Natural killer cell treated with Interleukin-12 subunit alpha and Interleukin-12 subunit beta and Interleukin-15 and Interleukin-18, amount 100 ng/mL, for 72 hours (primary cell): ENCODE results near the gene ZNF256. TPM values are rescaled to one million over a fixed set of nuclear protein-coding genes. Genes with fewer than 3 reads are reported as not detected.

Experiments
- ATAC-seq, 2 donors: fragments of 150-1000 bp; cut with Tn5 transposase in 1 of 2; sonication (Bioruptor Pico), chemical (Tn5 transposase) in 1 of 2; 2 replicates each; pipeline ENCODE4 v1.10.0; 2021
- DNase-seq: peaks from one replicate; pipeline ENCODE4 v3.0.0; 2022; ENCODE audit warnings: low spot score
- H3K27ac Mint-ChIP-seq, 2 donors: 1 replicate in 1 of 2; 2 replicates in 1 of 2; pipeline ENCODE4 v1.8.0; 2022; ENCODE audit warnings: mixed read lengths in 2 of 2, mild to moderate bottlenecking in 1 of 2, moderate library complexity in 1 of 2
- H3K27me3 Mint-ChIP-seq, 2 donors: 1 replicate in 1 of 2; 2 replicates in 1 of 2; pipeline ENCODE4 v1.8.0; 2022; ENCODE audit warnings: mixed read lengths in 2 of 2
- H3K36me3 Mint-ChIP-seq: one replicate; pipeline ENCODE4 v1.8.0; 2022; ENCODE audit warnings: mixed read lengths
- H3K4me1 Mint-ChIP-seq, 2 donors: 1 replicate in 1 of 2; 2 replicates in 1 of 2; pipeline ENCODE4 v1.8.0; 2022; ENCODE audit warnings: low read depth in 2 of 2, mixed read lengths in 2 of 2, mild to moderate bottlenecking in 1 of 2
- H3K4me3 Mint-ChIP-seq: one replicate; pipeline ENCODE4 v1.8.0; 2022; ENCODE audit warnings: mixed read lengths
- H3K9me3 Mint-ChIP-seq: 2 replicates; pipeline ENCODE4 v1.8.0; 2022; ENCODE audit warnings: mixed read lengths
- total RNA-seq, 2 donors: library from RNA; stranded (reverse); gene quantifications; one replicate each; pipeline ENCODE4 v1.2.3, GENCODE V29; 2022

Gene ZNF256
- 1 to 10 TPM; 2.7 to 6.9 TPM for total RNA-seq

DNA sequence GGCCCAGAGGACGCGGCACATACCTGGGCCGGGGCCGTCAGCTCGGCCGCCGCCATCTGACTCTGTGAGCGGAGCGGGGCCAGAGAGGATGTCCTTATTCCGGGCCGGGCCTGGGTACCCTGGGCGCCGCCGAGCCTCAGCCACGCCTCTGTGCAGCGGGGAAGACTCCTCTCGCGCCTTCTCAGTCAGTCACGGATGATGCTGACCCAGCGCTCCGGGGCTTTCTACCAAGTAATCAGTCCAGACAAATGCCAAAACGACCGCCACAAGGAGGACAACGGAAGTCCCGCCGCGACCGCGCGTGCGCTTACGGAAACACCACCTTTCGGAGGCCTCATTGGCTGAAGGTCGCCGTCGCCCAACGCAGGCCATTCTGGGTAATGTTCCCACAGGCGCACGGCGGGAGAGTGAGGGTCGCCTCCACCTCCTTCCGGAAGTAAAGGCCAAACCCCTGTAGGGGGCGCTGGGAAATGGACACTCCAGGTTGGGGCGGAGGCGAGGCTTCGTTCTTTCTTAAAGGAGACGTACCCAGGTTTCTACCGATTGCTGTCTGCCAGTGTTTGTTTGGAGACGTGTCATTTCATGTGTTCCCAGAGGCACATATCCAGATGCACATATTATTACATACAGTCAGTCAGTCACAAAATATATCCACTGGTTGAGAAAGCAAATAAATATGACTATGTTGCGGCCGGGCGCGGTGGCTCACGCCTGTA lies at the start of gene ZNF256:
ZNF256 (minus strand) TSS at position 288 of the 716 bp plus-strand sequence; CDS start at position 56, 232 bp downstream.
- H3K27me3 Mint-ChIP-seq, result peaks cover 0 to 5% of the 10 kb centered on the region in 2 donors
- peaks cover 16% of the 10 kb centered on the region for H3K9me3 Mint-ChIP-seq
- peak within 1 kb of the TSS; percentile 54 to 87 for H3K27ac Mint-ChIP-seq
- DNase-seq (peak; percentile 95), ATAC-seq (peak; percentile 96 to 98)
- peak within 1 kb of the TSS; percentile 84 for H3K4me3 Mint-ChIP-seq
- H3K4me1 Mint-ChIP-seq, result peaks cover 14 to 24% of the 10 kb centered on the region in 2 donors
- peaks cover 41% of the 10 kb centered on the region for H3K36me3 Mint-ChIP-seq

GRCh38 chr19:57992841-57993240 lies 45.3 kb upstream of the ZNF256 start:
- H3K9me3 Mint-ChIP-seq, result peaks cover 17% of the 10 kb centered on the region
- no peak for DNase-seq
- H3K36me3 Mint-ChIP-seq, result peaks cover 39% of the 10 kb centered on the region
- no peak overlapping the region for H3K4me3 Mint-ChIP-seq
- no peak overlapping the region for H3K27ac Mint-ChIP-seq
- H3K27me3 Mint-ChIP-seq, result no peaks in the 10 kb centered on the region
- ATAC-seq, result no peak
- H3K4me1 Mint-ChIP-seq, result peaks cover 0 to 2% of the 10 kb centered on the region in 2 donors

GRCh38 chr19:57978586-57979289 lies 31.2 kb upstream of the ZNF256 start:
- DNase-seq (no peak), ATAC-seq (no peak)
- Mint-ChIP-seq H3K36me3 (peaks cover 96% of the 10 kb centered on the region), H3K4me3 (no peak overlapping the region), H3K27ac (no peak overlapping the region), H3K4me1 (peaks cover 0 to 2% of the 10 kb centered on the region in 2 donors), H3K27me3 (no peaks in the 10 kb centered on the region), H3K9me3 (peaks cover 44% of the 10 kb centered on the region)

GRCh38 chr19:57974434-57974833 lies 26.9 kb upstream of the ZNF256 start, which contains the start of gene C19orf18:
Gene C19orf18, minus strand, starts transcription at chr19:57974534. Its CDS starts 102 bp downstream, at chr19:57974432.
- H3K4me3 Mint-ChIP-seq, result no peak within 1 kb of the TSS
- H3K4me1 Mint-ChIP-seq, result peaks cover 0 to 2% of the 10 kb centered on the region in 2 donors
- ATAC-seq (no peak), DNase-seq (no peak)
- H3K27me3 Mint-ChIP-seq, result no peaks in the 10 kb centered on the region
- no peak within 1 kb of the TSS for H3K27ac Mint-ChIP-seq
- peaks cover 72% of the 10 kb centered on the region for H3K36me3 Mint-ChIP-seq
- H3K9me3 Mint-ChIP-seq, result peaks cover 34% of the 10 kb centered on the region

DNA sequence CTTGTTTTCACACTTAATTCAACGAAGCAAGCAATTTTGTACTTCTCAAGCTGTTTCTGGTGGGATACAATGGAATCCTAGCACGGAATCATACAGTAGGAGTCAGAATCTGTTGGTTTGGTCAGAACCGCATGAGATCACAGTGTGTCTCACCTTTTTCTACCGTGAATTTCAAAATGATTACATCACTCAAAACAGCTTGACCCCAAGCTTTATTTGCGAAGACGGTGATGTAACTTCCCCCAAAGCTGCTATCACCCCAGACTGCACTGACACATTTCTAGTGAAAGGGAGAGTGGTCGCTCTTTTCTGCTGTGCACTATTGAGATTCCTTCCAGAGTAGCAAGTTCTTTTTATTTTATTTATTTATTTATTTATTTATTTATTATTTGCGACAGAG lies 17.3 kb upstream of the ZNF256 start:
- Mint-ChIP-seq H3K27ac (no peak overlapping the region), H3K4me1 (no peaks in the 10 kb centered on the region), H3K27me3 (no peaks in the 10 kb centered on the region)

DNA sequence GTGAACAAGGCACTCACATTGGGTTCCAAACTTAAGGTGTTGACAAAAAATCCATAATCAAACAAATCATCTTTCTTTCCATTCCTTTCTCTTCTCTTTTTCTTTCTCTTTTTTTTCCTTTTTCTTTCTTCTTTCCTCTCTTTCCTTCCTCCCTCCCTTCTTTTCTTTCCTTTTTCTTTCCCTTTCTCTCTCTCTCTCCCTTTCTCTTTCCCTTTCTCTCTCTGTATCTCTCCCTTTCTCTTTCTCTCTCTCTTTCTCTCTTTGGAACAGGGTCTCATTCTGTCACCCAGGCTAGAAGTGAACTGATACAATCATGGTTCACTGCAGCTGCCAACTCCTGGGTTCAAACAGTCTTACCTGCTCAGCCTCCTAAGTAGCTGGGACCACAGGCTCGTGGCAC lies 14.3 kb upstream of the ZNF256 start:
- H3K4me3 Mint-ChIP-seq, result no peak overlapping the region
- H3K27ac Mint-ChIP-seq, result no peak overlapping the region
- DNase-seq (no peak), ATAC-seq (no peak)
- H3K27me3 Mint-ChIP-seq, result no peaks in the 10 kb centered on the region
- H3K36me3 Mint-ChIP-seq, result peaks cover 34% of the 10 kb centered on the region
- H3K9me3 Mint-ChIP-seq, result peaks cover 19% of the 10 kb centered on the region
- no peaks in the 10 kb centered on the region for H3K4me1 Mint-ChIP-seq

More for the DNA sequence above, 17.3 kb upstream of the ZNF256 start:
- H3K4me3 Mint-ChIP-seq, result no peak overlapping the region
- DNase-seq, result no peak
- H3K36me3 Mint-ChIP-seq, result peaks cover 35% of the 10 kb centered on the region
- H3K9me3 Mint-ChIP-seq, result peaks cover 27% of the 10 kb centered on the region
- no peak for ATAC-seq

DNA sequence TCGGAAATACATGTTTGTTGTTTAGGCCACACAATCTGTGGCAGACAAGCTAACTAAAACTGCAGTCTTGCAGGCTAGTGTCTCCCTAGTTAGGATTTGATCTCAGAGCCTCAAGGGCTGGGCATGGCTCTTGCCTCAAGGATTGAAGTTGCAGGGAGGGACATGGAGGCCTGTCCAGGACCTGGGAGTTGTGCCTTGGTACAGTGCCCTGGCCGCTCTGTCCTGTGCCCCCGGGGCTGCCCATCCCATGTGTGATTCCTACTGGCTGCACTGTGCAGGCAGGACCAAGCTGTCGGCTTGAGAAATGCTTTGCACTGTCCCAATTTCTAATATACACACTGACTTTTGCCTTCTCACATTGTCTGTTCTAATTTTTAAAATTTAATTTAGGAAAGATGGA lies 7.5 kb upstream of the ZNF256 start:
- H3K4me3 Mint-ChIP-seq, result no peak overlapping the region
- peaks cover 0 to 5% of the 10 kb centered on the region in 2 donors for H3K27me3 Mint-ChIP-seq
- H3K36me3 Mint-ChIP-seq, result peaks cover 31% of the 10 kb centered on the region
- H3K27ac Mint-ChIP-seq, result no peak overlapping the region
- peaks cover 14% of the 10 kb centered on the region for H3K9me3 Mint-ChIP-seq
- no peaks in the 10 kb centered on the region for H3K4me1 Mint-ChIP-seq
- no peak for DNase-seq
- ATAC-seq, result no peak

DNA sequence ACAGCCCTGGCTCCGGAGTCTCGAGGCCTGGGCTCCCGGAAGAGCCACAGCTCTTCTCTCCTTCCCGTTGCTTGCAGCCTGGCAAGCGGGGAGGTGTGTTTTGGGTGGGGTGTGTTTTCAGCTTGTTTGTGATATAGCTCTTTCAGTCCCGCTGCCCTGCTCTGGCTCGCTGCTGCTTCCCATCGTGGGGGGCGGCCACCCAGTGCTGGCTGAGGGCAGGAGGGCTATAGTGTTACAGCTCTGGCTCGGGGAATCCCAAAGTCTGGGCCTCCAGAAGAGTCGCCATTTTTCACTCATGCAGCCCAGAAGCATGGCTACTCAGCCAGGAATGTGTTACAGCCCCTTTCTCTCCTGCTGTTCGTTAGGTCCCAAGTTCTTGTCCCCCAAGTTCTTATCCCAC lies 2.2 kb upstream of the ZNF256 start:
- Mint-ChIP-seq H3K4me3 (no peak overlapping the region), H3K27me3 (peaks cover 0 to 5% of the 10 kb centered on the region in 2 donors), H3K36me3 (peaks cover 33% of the 10 kb centered on the region), H3K4me1 (peaks cover 14 to 19% of the 10 kb centered on the region in 2 donors), H3K9me3 (peaks cover 18% of the 10 kb centered on the region), H3K27ac (no peak overlapping the region)
- no peak for ATAC-seq
- DNase-seq, result no peak

DNA sequence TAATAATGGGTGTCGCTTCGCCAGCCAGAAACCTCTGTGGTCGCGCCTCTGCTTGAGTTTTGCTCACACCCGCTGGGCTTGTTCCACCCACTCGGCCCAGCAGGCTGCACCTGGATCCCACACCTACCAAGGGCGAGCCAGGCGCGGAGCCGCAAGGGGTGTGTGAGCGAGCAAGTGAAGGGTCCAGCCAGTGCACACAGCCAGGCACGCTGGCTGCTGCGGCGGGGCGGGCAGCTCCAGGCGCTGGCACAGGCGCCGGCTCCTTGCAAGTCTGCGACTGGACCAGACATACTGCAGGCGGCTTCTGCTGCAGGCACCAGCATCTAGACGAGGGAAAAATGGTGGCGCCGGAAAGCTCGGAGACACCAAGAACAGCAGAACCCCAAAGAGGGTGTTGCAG lies 1.8 kb upstream of the ZNF256 start:
- Mint-ChIP-seq H3K4me3 (no peak overlapping the region), H3K36me3 (peaks cover 33% of the 10 kb centered on the region), H3K9me3 (peaks cover 14% of the 10 kb centered on the region), H3K4me1 (peaks cover 14 to 19% of the 10 kb centered on the region in 2 donors), H3K27me3 (peaks cover 0 to 5% of the 10 kb centered on the region in 2 donors), H3K27ac (no peak overlapping the region)
- no peak for ATAC-seq
- no peak for DNase-seq

DNA sequence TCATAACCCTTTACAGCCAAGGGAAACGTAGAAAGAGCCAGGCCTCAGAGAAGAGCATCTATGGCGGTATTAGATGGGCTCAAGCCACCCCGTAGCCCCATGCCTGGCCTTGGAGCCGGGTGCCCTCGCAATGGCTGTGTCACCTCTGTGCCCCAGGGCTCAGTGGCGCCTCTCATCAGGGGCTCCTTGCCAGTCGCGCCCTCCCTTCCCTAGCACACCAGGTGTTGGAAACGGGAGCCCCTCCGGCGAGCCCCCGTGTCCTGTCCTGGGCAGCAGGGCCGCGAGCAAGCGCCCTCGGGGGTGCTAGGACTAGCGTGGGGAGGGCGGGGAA lies 453 bp downstream of the ZNF256 start:
- peaks cover 18% of the 10 kb centered on the region for H3K9me3 Mint-ChIP-seq
- peaks cover 14 to 27% of the 10 kb centered on the region in 2 donors for H3K4me1 Mint-ChIP-seq
- DNase-seq, result no peak
- H3K27me3 Mint-ChIP-seq, result peaks cover 0 to 5% of the 10 kb centered on the region in 2 donors
- H3K36me3 Mint-ChIP-seq, result peaks cover 46% of the 10 kb centered on the region
- H3K4me3 Mint-ChIP-seq, result peak overlapping the region; percentile 84
- no peak for ATAC-seq
- peak overlapping the region; percentile 54 to 87 for H3K27ac Mint-ChIP-seq

DNA sequence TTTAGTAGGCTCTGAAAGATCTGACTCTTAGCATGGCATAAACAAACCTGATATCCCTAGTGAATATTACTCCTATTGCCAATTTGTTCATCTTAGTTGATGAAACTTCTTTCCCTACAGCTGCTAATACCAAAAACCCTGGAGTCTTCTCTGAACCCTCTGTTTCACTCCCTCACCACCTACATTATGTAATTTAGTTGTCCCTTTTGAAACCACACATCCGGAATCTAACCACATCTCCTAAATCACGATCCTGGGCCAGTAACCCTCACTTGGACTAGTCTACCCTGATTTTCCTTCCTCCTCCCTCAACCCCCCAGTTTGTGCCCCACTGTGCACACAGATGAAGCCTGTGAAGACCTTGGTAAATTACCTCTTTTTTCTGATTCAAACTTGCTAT lies 1.2 kb downstream of the ZNF256 start:
- H3K36me3 Mint-ChIP-seq, result peaks cover 51% of the 10 kb centered on the region
- H3K4me1 Mint-ChIP-seq, result peaks cover 14 to 27% of the 10 kb centered on the region in 2 donors
- H3K27ac Mint-ChIP-seq, result peak overlapping the region in 1 of 2 donors; percentile 4
- no peak for ATAC-seq
- peaks cover 0 to 4% of the 10 kb centered on the region in 2 donors for H3K27me3 Mint-ChIP-seq
- H3K4me3 Mint-ChIP-seq, result peak overlapping the region; percentile 84
- no peak for DNase-seq
- peaks cover 25% of the 10 kb centered on the region for H3K9me3 Mint-ChIP-seq

- peaks cover 11 to 19% of the 10 kb centered on the region in 2 donors for H3K4me1 Mint-ChIP-seq
- H3K36me3 Mint-ChIP-seq, result peaks cover 67% of the 10 kb centered on the region
- DNase-seq (no peak), ATAC-seq (no peak)
- no peak overlapping the region for H3K27ac Mint-ChIP-seq
- H3K4me3 Mint-ChIP-seq, result no peak overlapping the region
- H3K27me3 Mint-ChIP-seq, result no peaks in the 10 kb centered on the region
- H3K9me3 Mint-ChIP-seq, result peaks cover 32% of the 10 kb centered on the region
Observed at GRCh38 chr19:57941593-57941992, 5.9 kb downstream of the ZNF256 start.

GRCh38 chr19:57935731-57936130 lies 11.8 kb downstream of the ZNF256 start:
- no peak overlapping the region for H3K4me3 Mint-ChIP-seq
- H3K27me3 Mint-ChIP-seq, result no peaks in the 10 kb centered on the region
- DNase-seq (no peak), ATAC-seq (no peak)
- peaks cover 55% of the 10 kb centered on the region for H3K36me3 Mint-ChIP-seq
- peak overlapping the region in 1 of 2 donors; percentile 89 for H3K27ac Mint-ChIP-seq
- H3K4me1 Mint-ChIP-seq, result peaks cover 7 to 10% of the 10 kb centered on the region in 2 donors
- peaks cover 16% of the 10 kb centered on the region for H3K9me3 Mint-ChIP-seq
